ENCODE data around the gene WIZ.

WIZ gene

GRCh38 chr19:15371786-15372380, 77.9 kb downstream of the WIZ start:
- DNase-seq = no peak

DNA sequence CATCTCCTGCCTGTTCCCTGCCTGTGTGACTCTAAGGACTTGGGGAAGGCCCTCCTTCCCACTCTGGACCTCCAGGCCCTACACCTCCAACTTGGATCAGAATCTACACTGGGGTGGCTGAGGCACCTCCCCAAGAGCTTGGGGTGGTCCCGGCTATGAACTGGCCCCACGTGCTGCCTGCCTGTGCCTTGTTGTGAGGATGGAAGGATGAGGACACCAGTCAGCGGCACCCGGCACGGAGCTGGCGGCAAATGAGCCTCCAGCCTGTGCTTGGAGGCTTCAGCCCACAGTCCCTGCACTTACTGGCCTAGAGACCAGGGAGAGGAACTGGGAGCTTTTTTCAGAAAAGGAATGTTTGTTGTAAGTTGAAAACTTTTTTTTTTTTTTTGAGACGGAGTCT, 78.6 kb downstream of the WIZ start:
- no peak for DNase-seq

All from OCI-M1 (cell line).